Testis (tissue), 2 donors: ENCODE data around the gene FBN2.

ENCODE experiments used
- POLR2A ChIP-seq: fragments of 450-650 bp; IDR thresholded peaks from one replicate; pipeline ENCODE4 v1.6.1; 2017; ENCODE audit warnings: antibody characterized with exemption, mild to moderate bottlenecking, moderate library complexity
- TF ChIP-seq, protein P1 (sequence below), 3 experiments: fragments of 450-650 bp in 2 of 3; fragments of 200-600 bp in 1 of 3; sonication (generic) in 1 of 3; IDR thresholded peaks; one replicate each; pipeline ENCODE4 v1.5.1; 2016 to 2019; ENCODE audit warnings: antibody characterized with exemption in 3 of 3, mild to moderate bottlenecking in 2 of 3, moderate library complexity in 1 of 3

DNA sequence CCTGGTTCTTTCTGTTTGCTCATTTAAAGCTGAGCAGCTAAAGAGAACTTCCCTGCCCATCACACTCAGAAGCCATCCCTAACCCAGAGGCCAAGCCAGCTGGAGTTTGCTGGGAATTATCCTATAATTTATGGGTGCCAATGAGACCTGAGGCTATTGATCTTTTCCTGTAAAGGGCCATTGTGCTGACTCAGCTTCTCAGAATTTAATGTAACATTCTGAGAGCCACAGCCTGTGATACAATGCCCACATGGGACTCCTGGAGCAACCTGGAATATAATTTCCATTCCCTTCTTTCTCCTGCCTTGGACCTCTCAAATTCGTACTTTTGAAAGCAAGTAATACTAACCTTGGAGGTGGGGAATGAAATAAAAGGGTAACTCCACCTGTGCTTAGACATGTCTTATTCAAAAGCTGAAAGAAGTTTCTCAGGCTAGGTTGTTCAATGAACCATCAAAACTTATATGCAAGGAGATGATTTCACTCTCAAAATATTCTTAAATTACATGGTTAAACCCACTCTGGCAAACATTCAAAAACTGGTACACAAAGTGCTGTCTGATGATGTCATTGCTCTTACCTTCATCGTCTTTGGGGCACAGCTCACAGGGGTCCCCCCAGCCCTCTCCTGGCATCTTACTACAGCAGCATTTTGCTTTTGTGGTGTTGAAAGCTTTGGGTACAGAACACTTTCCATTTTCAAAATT is 247.7 kb downstream of the FBN2 start:
- TF ChIP-seq, protein P1, sequence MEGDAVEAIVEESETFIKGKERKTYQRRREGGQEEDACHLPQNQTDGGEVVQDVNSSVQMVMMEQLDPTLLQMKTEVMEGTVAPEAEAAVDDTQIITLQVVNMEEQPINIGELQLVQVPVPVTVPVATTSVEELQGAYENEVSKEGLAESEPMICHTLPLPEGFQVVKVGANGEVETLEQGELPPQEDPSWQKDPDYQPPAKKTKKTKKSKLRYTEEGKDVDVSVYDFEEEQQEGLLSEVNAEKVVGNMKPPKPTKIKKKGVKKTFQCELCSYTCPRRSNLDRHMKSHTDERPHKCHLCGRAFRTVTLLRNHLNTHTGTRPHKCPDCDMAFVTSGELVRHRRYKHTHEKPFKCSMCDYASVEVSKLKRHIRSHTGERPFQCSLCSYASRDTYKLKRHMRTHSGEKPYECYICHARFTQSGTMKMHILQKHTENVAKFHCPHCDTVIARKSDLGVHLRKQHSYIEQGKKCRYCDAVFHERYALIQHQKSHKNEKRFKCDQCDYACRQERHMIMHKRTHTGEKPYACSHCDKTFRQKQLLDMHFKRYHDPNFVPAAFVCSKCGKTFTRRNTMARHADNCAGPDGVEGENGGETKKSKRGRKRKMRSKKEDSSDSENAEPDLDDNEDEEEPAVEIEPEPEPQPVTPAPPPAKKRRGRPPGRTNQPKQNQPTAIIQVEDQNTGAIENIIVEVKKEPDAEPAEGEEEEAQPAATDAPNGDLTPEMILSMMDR (IDR thresholded peaks at IDR 0.05): no peak
- TF ChIP-seq POLR2A: no peak
